GM19193 (cell line): ENCODE data around the gene ZBTB20.

ENCODE experiments used
- POLR2A ChIP-seq: IDR thresholded peaks from 4 replicates; pipeline ENCODE4 v1.6.1; 2011; ENCODE audit not compliant: insufficient read depth, insufficient read length; ENCODE audit errors: extremely low read depth

The ZBTB20 gene

DNA sequence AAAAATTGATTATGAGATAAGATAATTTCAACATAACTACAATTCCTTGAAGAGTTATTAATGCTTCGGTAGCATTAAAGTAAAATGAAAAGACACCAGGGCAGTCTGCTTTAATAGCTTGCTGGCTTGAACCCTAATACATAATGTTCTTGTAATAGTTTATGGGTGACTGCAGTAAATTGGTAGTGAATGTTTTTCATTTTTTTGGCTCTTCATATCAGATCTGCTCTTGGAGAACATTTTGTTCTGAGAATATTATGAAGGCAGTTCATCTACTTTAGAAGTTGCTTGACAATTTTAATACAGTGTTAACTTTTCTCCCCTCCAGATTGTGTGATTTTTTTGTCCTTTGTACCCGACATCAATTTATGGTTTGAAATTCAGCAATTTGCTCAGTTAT lies 128.4 kb downstream of the ZBTB20 start:
- TF ChIP-seq POLR2A: no peak

DNA sequence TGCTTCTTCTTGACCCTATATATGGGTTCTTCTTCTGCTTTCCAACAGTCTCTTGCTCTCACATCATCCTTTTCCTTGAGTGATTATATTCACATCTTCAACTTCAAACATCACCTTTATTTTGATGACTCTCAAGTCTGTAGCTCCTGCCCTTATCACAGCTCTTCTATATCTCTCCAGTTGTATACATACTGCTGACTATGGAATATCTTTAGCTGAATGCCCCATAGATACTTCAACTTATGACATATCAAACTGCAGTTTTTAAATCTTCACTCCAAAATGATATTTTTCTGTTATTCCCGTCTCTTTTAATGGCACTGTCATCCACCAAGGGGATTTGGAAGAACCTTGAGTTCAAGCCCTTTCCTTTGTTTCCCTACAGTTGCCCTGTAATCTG lies 139.1 kb downstream of the ZBTB20 start:
- TF ChIP-seq POLR2A: no peak

DNA sequence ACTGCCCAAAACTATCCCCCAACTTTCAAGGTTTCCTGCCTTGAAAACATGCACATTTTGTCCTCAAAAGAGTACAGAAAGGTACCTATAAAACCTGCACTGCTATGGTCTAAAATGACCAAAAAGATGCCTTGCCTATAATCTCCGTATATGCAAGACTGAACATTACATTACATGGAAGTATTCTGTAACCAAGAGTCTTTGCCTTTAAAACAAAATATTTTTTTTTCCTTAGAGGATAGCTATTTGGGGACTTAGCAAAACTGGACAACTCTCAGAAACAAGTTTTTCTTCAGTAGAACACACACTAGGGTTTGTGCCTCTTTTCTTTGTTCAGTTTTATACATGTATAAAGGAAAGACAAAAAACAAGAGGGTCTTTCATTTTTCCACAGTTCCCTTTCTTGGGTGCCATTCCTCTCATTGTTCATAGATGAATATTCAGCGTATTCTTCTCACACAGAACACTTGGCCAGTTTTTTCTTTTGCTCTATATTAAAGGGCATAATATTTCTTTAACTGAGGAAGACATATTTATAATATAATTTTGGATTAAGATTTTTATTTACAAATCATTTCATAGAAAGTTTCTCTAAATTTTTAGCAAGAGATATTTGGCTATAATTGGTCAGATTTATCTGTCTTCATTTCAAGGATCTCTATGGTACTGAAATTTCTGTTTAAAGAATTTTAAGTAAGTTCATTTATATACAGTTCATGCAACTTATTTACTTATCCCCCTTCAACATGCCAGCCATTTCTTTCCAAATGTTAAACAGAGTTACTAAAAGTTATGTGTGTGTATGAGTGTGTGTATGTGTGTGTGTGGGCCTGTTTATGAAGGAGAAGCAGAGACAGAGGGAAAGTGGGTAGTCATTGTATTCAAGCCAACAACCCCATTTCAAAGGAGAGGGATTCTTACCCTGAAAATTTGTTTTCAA lies 142.6 kb downstream of the ZBTB20 start:
- TF ChIP-seq POLR2A: no peak

DNA sequence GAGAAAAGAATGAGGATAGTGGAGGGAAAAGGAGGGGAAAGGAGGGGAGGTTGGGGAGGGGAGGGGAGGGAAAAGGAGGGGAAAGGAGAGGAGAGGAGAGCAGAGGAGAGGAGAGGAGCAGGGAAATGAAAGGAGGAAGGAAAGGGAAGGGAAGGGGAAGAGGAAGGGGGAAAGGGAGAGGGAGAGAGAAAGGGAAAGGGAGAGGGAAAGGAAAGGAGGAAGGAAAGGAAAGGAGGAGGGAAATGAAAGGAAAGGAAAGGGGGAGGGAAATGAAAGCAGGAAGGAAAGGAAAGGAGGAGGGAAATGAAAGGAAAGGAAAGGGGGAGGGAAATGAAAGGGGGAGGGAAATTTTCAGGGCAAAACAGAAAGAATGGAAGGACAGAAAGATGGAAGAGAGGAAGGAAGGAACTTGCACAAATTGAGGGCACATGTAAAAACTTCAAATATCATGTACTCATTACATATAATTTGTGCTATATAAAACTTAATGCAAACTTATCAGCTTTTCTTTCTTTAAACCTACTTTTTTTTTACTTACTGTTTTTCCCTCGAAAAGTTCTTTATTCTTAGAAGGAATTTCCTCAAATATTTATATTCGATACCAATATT lies 148.0 kb downstream of the ZBTB20 start:
- no peak for TF ChIP-seq POLR2A

DNA sequence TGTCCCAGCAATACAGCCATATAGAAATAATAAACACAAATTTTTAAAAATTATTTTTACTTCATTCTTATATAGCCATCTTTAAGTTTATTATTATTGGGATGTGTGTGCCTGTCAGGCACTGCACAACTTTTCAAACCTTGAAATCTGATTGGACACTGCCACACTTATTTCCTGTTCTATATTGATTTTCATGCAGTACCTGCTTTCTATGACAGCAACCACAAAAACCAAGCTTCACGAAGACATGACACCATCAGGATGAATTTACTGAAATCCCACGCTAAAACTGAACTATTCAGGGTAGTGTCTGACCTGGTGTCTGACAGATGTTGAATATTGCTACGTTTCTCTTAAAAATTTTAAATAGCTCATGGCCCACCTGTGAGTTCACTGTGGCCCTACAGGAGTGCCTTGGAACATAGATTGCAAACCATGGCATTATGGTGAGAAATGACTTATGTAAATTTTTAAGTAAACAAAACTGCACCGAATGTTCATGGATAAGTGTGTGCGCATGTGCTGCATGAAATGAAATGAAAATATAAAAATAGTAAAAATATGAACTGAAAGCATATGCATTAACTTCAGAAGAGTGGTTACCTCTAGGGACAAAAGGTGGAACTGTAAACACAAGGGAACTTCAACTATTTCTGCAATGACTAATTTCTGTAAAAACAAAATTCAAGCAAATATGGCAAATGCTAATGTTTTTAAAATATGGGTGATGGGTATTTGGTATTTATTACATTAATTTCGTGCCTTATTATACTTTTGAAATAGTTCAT lies 152.3 kb downstream of the ZBTB20 start:
- TF ChIP-seq POLR2A: no peak

DNA sequence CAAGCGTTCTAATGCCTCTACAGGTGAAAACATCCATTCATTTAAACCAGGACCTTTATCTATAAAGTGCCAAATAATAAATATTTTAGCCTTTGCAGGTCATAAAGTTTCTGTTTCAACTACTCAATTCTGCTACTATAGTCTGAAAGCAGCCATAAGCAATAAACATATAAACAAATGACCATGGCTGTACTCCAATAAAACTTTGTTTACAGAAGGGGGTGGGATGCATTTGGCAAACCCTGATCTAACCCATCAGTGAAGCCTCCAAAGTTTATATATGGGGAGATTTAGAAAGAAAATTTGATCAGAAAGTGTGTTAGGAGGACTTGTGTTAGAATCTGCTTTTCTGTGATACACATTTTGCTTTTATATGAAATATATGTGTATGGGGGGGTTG lies 161.3 kb downstream of the ZBTB20 start:
- TF ChIP-seq POLR2A: no peak

DNA sequence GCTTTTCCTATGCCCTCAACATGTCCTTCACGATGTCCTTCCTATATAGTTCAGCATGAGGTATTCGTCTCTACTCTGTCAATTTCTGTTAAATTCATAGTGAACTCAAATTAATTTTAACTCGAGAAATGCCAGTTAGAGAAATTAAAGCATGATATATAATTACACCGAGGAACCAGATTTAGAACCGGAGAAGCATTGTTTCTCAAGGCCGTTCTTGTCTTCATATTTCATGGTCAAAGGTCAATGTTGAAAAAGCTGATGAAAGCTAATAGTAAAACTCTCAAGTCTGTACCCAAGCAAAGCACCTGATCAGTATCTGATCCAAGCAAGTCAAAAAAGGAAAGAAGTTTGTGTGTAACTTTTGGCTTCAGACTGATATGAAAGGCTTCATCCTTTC lies 163.8 kb downstream of the ZBTB20 start:
- no peak for TF ChIP-seq POLR2A

DNA sequence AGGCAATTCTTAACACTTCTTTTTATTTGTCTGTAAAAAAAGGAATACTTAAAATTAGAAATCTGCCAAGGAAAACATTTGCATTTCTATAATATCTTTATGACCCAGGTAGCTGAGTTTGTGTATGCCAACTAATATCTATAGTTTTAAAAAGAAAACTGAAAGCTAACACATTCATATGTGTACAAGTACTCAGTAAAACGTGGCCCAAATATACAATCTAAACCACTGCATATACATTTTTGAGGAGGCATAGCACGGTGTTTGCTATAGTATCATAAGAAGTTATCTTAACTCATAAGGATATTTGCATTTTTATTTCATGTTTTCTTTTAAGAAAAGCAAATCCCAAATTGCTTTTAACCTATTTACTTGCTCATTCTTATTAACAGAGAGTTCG lies 172.7 kb downstream of the ZBTB20 start:
- no peak for TF ChIP-seq POLR2A

DNA sequence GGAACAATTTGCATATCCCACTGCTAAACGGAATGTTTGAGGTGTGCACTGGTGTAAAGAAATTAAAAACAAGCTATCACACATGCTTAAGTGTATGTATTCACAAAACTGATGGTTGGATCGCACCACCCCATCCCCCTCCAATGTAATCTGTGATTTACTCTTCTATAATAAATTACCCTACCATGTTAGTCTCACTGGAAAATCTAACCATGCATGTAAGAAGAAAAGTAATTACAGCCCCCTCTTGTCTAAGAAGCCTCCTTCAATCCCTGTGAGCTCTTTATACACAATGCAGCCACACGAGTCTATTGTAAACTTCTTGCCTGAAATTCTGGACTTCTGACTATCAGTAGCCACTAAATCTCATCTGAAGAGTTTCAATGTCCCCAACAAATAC lies 173.6 kb downstream of the ZBTB20 start:
- TF ChIP-seq POLR2A: no peak

DNA sequence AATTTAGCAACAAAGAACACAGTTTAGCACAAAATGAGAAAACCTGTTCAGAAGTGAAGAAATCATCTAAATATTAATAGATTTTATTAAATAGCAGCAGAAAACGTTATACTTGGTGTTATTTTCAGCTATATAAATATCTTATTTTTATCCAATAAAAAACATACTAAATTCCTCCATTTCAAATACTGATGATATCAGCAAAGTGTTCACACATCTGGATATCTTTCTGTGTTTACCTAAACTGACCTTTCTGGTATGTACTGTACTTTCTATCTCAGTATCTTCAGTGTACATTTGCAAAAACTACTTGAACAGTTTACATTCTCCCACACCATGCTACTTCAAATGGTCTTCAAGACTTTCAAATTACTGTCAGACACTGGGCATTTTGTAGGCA lies 179.9 kb downstream of the ZBTB20 start:
- no peak for TF ChIP-seq POLR2A

DNA sequence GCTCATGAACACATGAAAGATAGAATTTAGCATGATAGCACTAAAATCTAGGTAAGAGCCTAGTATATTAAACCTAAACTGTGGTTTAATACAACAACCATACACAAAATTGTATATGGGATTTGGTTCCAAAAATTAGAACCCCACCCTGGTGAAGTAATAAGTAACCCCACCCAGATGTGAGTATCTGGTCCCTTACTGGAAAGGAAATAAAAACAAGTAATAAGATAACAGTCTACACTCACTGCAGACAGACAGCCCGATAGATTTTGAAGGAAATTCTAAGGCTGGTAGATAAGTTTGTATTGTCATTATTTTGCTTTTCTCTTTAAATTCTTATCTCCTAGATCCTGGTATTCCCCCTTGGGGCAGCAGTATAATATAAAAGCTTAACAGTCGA lies 184.9 kb downstream of the ZBTB20 start:
- no peak for TF ChIP-seq POLR2A

DNA sequence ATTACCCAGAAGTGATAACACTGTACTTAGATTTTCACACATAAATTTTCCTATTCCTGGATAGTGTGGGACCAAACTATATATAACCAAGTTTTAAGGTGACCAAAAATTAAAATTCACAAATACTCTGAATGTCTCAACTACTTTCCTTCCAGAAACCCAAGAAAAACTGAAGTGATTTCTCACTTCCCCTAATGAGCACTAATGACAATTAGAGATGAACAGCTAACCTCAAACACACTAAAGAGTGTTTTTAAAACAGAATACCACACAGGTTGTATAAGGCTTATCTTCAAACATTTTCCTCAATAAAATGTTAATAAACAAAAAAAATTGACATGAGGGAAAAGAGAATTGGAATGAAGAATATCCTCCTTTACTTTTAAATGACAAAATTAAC lies 188.2 kb downstream of the ZBTB20 start:
- TF ChIP-seq POLR2A: no peak

DNA sequence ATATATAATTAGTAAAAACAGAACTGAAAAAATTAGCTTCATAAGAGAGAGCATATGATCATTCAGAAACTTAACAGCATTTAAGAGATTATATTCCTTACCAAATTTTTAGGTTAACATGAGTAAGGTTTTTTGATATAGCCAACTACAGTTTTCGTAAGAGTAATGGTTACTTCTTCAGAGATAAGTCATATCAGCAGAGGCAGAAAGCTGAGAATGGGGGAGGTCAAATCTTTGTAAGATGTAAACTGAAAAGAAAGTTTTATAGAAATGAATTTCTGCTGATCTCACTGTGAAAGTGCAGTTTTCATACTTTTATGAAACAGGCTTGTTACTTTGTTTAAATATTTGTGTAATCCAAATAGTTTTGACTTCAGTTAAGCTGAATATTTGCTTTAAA lies 193.3 kb downstream of the ZBTB20 start:
- TF ChIP-seq POLR2A: no peak

DNA sequence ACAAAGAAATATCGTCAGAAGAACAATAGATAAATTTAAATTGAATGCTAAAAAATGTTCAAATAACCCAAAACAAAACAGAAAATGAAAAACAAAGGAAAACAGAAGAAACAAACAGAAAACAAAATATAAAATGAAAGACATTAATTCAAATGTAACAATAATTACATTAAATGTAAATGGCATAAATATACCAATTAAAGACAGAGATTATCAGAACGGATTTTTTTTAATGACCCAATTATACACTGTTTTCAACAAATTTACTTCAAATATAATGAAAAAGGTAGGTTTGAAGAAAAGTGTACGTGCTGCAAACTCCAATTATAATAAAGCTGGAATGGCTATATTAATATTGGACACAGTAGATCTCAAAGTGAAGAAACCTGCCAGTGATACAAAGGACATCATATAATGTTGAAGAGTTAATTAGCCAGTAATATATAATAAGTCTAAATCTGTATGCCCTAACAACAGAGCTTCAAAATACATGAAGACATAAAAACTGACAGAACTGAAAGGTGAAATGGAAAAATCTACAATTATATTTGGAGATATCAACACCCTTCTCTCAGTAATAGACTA lies 193.8 kb downstream of the ZBTB20 start:
- no peak for TF ChIP-seq POLR2A

DNA sequence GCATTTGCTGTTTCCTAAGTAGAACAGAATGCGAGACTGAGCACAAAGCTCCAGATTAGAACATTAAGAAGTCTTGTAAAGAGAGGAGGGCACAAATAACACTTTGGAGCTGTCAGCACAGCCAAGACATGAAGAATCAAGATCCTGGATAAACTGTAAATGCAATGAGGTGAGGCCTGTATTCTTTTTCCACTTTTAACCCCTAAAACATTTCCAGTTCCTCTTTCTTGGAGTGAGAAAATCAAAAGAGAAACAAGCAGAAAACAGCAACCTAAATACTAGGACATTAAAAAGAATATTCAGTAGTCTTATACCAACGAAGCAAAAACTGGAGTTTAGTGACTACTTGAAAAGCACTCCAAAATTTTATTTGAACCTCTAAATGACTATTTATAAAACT lies 204.3 kb downstream of the ZBTB20 start:
- no peak for TF ChIP-seq POLR2A
